Endothelial cell (in vitro differentiated cells): Measurements from ENCODE around the gene ATP10D. TPM values are rescaled to one million over a fixed set of nuclear protein-coding genes. Genes with fewer than 3 reads are reported as not detected.
"Not testable (repeated sequence)": the region's sequence is repeated elsewhere in the genome, so short reads cannot be mapped to it uniquely, and the experiment has no call there.

Experiments used
- DNase-seq: peaks from one replicate; pipeline ENCODE4 v3.0.0; 2021; ENCODE audit warnings: low spot score
- H3K27ac Mint-ChIP-seq: one replicate; pipeline ENCODE4 v1.8.0; 2021; ENCODE audit warnings: mixed read lengths, inconsistent platforms; ENCODE audit not compliant: unreplicated experiment
- H3K27me3 Mint-ChIP-seq: one replicate; pipeline ENCODE4 v1.8.0; 2021; ENCODE audit warnings: mild to moderate bottlenecking, moderate library complexity, mixed read lengths, inconsistent platforms; ENCODE audit not compliant: unreplicated experiment
- H3K36me3 Mint-ChIP-seq: one replicate; pipeline ENCODE4 v1.8.0; 2021; ENCODE audit warnings: mild to moderate bottlenecking, low read depth, mixed read lengths, inconsistent platforms; ENCODE audit not compliant: unreplicated experiment
- H3K4me1 Mint-ChIP-seq: one replicate; pipeline ENCODE4 v1.8.0; 2021; ENCODE audit warnings: mild to moderate bottlenecking, mixed read lengths, inconsistent platforms; ENCODE audit not compliant: unreplicated experiment
- H3K4me3 Mint-ChIP-seq: one replicate; pipeline ENCODE4 v1.8.0; 2021; ENCODE audit warnings: mild to moderate bottlenecking, mixed read lengths, inconsistent platforms; ENCODE audit not compliant: unreplicated experiment
- H3K9me3 Mint-ChIP-seq: one replicate; pipeline ENCODE4 v1.8.0; 2021; ENCODE audit warnings: mixed read lengths, inconsistent platforms; ENCODE audit not compliant: unreplicated experiment
- CTCF ChIP-seq: fragments of 200-600 bp; sonication (generic); IDR thresholded peaks from one replicate; pipeline ENCODE4 v1.5.0; 2021; ENCODE audit warnings: antibody characterized with exemption; ENCODE audit not compliant: unreplicated experiment
- total RNA-seq: library from RNA; stranded (reverse); fragmentation: NEBNext Ultra II Directional; extraction: Animal tissue kit (Norgen Biotek cat#: 25700); gene quantifications from one replicate; pipeline ENCODE4 v1.2.1, GENCODE V29; 2021; ENCODE audit not compliant: unreplicated experiment

Gene ATP10D
- total RNA-seq, 1 donor from 2014 or later = 9.3 TPM

GRCh38 chr4:47485768-47486167, 693 bp downstream of the ATP10D start:
- Mint-ChIP-seq H3K27me3 (peaks cover 2% of the 10 kb centered on the region), H3K9me3 (no peaks in the 10 kb centered on the region), H3K27ac (peak overlapping the region; percentile 97), H3K36me3 (no peaks in the 10 kb centered on the region), H3K4me1 (peaks cover 12% of the 10 kb centered on the region), H3K4me3 (peak overlapping the region; percentile 98)
- DNase-seq = no peak
- no peak for TF ChIP-seq CTCF

- no peak for DNase-seq
- Mint-ChIP-seq H3K27me3 (peaks cover 2% of the 10 kb centered on the region), H3K9me3 (no peaks in the 10 kb centered on the region), H3K36me3 (no peaks in the 10 kb centered on the region), H3K4me3 (peak overlapping the region; percentile 98), H3K27ac (no peak overlapping the region), H3K4me1 (peaks cover 12% of the 10 kb centered on the region)
- TF ChIP-seq CTCF = no peak
These were observed 1.2 kb downstream of the ATP10D start for GRCh38 chr4:47486231-47486673.

GRCh38 chr4:47486727-47487126, 1.7 kb downstream of the ATP10D start:
- H3K4me1 Mint-ChIP-seq = peaks cover 12% of the 10 kb centered on the region
- H3K36me3 Mint-ChIP-seq, H3K4me3 Mint-ChIP-seq, DNase-seq, H3K27me3 Mint-ChIP-seq, H3K9me3 Mint-ChIP-seq, H3K27ac Mint-ChIP-seq: not testable (repeated sequence)

- Mint-ChIP-seq H3K4me3 (no peak overlapping the region), H3K27ac (no peak overlapping the region), H3K27me3 (peaks cover 2% of the 10 kb centered on the region), H3K36me3 (no peaks in the 10 kb centered on the region), H3K9me3 (no peaks in the 10 kb centered on the region), H3K4me1 (peaks cover 6% of the 10 kb centered on the region)
- no peak for DNase-seq
- TF ChIP-seq CTCF = no peak
These were observed 3.6 kb downstream of the ATP10D start for GRCh38 chr4:47488706-47489105.

- Mint-ChIP-seq H3K36me3 (no peaks in the 10 kb centered on the region), H3K27ac (no peak overlapping the region), H3K4me1 (peaks cover 2% of the 10 kb centered on the region), H3K9me3 (no peaks in the 10 kb centered on the region), H3K4me3 (no peak overlapping the region), H3K27me3 (peaks cover 2% of the 10 kb centered on the region)
- peak; percentile 56 for TF ChIP-seq CTCF
- peak; percentile 8 for DNase-seq
These were observed 5.5 kb downstream of the ATP10D start for GRCh38 chr4:47490550-47490949.
